OCI-M1 (cell line): ENCODE results near the gene PRRT4.

Experiments
- DNase-seq: peaks from one replicate; lab custom pipeline; 2025; lab: John Stamatoyannopoulos, UW

The PRRT4 gene

GRCh38 chr7:128374041-128374440 lies 12.6 kb upstream of the PRRT4 start:
- no peak for DNase-seq

DNA sequence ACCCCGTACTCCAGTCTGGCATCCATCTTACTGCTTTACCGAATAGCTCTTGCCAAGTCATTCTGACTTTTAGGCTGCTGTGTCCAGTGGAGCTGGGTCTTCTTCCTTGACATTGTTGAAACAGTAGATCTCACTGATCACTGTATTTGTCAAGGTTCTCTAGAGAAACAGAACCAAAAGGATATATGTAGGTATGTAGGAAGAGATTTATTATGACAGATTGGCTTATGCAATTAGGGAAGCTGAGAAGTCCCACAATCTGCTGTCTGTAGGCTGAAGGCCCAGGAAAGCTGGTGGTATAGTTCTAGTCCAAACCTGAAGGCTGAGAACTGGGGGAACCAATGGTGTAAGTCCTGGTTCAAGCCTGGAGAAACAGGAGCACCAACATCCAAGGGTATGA lies 12.1 kb upstream of the PRRT4 start:
- DNase-seq: no peak

DNA sequence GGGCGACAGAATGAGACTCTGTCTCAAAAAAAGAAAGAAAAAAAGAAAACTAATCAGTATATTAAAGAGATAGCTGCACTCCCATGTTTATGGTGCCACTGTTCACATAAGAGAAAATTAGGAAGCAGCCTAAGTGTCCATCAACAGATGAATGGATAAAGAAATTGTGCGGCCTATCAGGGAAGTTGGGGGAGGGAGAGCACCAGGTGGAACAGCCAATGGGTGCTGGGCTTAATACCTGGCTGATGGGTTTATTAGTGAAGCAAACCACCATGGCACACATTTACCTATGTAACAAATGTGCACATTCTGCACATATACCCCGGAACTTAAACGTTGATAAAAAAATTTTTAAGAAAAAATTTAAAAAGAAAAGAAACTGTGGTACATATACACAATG lies 9.0 kb upstream of the PRRT4 start:
- DNase-seq: no peak

DNA sequence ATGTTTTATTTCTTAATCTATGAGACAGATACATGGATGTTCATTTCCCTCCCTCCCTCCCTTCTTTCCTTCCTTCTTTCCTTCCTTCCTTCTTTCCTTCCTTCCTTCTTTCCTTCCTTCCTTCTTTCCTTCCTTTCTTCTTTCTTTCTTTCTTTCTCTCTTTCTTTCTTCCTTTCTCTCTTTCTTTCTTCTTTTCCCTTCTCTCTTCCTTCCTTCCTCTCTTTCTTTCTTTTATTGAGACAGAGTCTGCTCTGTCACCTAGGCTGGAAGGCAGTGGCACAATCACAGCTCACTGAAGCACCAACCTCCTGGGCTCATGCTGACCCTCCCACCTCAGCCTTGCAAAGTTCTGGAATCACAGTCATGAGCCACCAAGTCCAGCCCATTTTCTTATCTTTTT lies 5.5 kb upstream of the PRRT4 start:
- no peak for DNase-seq

- no peak for DNase-seq
These were observed 4.8 kb upstream of the PRRT4 start for GRCh38 chr7:128366300-128366699.

DNA sequence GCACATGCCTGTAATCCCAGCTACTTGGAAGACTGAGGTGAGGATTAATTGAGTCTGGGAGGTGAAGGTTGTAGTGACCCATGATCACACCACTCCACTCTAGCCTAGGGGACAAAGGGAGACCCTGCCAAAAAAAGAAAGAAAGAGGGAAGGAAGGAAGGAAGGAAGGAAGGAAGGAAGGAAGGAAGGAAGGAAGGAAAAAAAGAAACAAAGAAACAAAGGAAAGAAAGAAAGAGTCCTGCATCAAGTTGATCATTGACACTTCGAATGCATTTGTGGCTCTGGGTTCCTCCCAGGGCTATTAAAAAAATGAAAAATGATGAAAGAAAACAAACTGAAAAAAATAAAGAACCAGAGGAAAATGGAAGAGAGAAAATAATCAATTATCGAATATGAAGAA lies 3.9 kb upstream of the PRRT4 start:
- DNase-seq: no peak

DNA sequence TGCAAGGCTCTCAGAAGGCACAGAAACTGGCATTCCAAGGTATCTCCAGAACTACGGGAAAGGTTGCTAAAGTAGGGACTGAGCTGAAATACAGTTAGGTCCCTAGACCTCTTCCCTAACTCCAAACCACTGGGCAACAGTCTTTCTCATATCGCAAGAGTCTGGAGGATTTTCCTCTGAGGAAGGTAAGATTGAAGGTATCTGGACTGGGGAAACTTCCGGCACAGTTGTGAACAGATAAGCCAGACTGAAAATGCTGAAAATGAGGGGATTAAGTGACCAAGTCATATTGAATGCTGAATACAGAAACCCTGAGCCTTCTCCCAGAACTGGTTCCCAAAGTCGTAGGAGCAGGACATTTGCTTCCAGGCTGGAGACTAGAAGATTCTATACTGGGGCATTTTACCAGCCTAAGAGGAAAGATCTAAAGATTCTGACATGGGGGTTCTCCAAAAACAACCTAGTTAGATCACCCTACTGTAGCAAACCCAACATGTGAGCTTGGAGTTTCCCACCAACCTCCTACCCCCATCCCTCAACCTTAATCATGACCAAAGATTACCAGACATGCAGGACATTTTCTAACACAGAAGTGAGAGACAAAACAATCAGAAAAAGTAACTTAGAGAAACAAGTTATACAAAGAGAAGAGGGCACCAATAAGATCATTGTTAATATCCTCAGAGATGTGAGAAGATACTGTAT lies 2.8 kb upstream of the PRRT4 start:
- DNase-seq: no peak

DNA sequence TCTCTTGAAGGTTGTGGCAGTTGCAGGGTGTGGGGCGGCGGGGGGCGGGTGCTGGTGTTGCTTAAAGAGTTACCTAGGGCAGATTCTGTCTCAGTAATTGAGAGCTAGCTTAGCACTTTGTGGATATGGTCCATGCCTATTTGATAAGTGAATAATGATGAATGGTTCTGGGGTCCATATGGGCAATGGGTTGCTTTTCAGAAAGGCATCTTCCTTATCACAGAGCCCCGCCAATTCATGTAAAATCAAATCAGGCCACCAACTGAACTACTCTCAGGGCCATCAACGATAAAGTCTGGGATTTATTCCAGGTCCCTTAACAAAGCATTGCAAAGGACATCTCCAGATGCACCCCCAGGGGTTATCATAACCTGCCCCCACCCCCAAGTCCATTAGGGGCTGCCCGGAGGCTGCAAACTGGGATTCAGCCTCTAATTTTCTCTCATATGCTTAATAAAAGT lies 1.8 kb upstream of the PRRT4 start:
- DNase-seq: no peak

- no peak for DNase-seq
These were observed 1.2 kb upstream of the PRRT4 start for GRCh38 chr7:128362670-128363069.

DNA sequence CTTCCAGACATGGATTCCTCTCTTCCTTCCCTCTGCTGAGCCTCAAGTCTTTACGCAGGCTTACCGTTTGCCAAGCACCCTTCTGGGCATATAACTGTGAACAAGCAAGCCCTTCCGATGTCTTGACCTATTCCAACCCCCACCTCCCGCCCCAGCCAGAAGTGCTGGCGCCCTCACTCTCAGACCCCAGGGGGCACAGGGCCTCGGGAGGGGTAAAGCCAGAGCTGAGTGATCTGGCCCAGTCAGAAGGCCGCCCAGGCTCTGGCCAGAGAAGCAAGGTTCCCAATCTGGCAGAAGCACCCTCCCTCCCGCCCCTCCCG lies 1.2 kb downstream of the PRRT4 start:
- DNase-seq: no peak

- no peak for DNase-seq
These were observed 1.6 kb downstream of the PRRT4 start for GRCh38 chr7:128359939-128360338.

DNA sequence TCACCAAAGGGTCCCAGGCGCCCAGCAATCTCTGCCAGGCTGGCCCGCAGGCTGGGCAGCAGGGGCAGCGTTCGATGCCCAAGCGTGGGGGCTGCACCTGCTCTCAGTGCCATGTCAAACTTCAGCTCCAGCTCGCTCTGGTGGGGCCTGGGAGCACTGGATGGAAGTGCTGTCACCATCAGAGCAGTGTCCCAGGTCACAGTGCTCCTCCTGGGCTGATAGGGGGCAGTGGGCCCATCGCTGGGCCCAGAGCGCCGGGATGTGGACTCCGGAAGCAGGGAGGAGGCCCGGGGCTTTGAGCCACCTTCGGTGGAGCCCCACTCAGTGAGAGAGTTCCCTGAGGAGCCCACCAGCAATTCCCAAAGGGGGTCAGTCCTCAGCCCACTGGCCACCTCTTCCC lies 2.2 kb downstream of the PRRT4 start:
- no peak for DNase-seq

GRCh38 chr7:128358233-128358632 lies 3.3 kb downstream of the PRRT4 start:
- DNase-seq: no peak

DNA sequence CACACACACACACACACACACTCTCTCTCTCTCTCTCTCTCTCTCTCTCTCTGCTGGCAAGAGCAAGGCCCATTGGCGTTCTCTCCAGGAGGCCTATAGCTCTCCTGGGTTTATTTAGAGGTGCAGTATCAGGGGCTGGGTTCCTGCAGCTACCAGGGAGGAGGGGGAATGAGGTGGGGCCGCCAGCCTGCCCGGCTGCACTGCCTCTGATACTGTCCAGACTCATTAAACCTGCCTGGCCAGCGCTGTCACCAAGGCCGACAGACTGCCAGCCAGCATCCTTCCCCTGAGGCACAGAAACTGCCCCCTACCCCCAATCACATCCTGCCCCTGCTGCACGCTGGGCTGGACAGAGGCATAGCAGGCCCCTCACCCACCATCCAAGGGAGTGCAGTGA lies 4.3 kb downstream of the PRRT4 start:
- DNase-seq: no peak

DNA sequence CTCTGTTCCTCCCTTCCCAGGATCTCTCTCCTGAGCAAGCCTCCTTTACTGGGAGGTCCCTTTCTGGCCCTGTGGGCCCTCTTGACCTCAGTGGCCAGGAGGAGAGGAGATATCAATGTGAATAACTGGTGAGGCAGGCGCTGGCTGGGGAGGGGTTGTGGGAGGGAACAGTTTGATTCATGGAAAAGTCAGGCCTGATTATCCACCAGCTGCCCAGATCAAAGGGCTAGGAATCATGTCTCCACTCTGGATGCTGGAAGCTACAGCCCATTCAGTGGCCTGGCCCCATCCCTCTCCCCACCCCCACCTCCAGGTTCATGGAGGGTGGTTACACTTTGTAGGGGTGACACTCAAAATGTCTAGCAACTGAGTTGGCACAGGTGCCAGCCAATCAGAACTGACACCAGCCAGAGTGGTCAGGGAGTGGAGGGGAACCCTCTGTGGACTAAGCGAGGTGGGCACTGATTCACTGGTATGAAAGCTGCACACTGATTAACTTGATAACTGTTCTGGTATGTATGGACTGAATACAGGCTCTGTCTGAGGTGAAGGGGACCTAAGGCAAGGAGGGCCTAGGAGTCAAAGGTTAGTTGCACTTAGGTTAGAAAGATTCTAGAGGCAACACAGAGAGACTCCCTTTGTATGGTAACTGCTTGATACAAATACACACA lies 4.8 kb downstream of the PRRT4 start:
- peak; percentile 1 for DNase-seq

DNA sequence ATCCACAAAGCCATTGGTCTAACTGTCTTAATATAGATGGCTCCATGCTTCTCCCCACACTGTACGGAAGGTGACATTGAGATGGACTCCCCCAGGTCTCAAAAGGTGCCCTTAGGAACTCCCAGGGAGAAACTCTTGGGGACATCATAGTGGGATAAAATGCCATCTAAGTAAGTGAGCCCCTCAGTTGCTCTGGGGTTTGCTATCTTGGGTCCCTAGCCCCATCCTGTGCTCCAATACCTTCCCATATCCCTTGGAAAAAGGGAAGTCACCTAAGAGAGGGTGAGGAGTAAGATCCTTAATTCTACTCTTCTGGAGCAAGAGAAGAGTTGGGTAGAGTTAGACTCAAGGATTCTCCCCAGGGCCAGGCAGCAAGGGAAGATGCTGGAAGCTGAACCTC lies 7.9 kb downstream of the PRRT4 start:
- DNase-seq: no peak

DNA sequence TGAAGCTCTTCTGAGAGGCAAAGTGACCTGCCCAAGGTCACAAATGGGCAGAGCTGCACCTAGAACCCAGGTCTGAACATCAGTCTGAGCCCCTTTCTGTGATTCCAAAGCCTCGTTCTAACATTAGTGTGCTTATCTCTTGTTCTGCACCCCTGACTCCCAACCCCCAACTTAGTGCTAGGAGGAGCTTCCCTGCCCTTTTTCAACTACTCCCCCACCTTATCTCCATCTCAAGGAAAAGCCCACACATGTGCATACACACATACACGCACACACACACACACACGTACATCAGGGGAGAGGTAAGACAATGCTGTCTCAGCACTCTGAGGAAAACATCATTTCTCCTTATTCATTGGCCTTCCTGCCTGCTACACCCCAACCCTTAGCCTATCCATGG lies 8.3 kb downstream of the PRRT4 start:
- peak; percentile 2 for DNase-seq

DNA sequence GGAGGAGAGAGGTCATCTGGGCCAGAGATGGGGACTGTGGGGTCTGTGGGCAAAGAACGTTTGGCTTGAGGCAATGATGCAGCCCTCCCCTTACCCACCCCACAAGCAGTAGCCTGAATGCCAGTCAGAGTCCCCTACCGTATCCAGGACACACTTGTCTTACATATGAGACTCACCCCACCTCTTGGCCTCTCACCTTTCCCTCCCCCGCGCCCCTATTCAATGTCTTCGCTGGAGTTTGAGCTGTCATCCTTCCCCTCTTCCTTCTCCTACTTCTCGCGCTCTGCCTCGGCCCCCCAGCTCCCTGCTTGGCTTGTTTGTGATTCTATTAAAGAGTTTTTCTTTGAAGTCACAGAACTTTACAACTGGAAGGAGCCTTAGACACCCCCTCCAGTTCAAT lies 8.9 kb downstream of the PRRT4 start:
- no peak for DNase-seq

DNA sequence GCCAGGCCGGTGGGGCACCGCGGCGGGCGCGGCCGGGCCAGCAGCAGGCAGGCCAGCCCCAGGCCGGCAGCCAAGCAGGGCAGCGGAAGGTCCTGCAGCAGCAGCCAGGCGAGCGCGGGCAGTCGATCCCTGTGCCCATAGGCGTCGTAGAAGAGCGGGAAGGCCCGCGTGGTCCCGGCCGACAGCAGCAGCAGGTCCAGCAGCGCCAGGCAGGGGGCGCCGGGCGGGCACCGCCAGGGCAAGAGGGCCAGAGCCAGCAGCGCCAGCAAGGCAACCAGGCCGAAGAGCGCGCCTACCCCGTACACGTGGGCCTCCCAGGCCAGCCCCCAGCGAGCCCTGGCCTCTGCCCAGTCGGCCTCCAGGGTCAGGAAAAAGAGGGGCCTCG lies 9.3 kb downstream of the PRRT4 start:
- DNase-seq: no peak

DNA sequence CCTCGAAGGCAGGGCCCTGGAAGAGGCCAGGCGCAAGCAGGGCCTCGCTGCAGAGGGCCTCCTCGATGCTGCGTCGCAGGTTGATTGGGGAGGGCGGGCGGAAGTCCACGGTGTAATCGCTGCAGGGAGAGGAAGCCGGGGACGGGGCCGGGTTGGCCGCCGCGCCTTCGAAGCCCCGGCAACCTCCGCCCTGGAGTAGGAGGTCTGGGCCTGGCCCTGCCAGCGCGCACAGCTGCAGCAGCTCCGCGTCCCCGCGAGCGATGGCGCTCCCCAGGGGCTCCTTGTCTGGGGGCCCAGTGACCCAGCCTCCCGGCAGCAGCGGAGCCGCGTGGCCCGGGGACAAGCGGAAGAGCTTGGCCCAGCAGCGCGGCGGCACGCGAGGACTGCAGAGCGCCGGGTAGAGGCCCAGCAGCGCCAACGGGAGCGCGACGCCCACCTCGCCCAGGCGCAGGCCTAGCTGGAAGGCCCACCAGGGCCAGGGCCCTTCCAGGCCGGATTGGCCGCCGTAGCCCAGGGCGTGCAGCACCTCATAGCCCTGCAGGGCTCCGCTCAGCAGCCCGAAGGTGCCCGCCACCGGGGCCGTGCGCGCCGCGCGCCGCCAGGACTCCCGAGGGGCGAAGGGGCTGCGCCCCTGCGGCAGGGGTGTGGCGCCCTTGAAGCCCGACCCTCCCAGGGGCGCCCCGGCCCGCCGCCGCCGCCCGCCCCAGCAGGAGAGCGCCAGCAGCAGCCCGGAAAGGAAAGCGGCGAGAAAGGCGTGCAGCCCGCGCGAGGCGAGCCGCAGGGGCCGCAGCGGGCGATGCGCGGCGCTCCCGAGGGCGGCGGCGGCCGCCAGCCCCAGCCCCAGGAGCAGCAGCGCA lies 10.0 kb downstream of the PRRT4 start:
- no peak for DNase-seq

GRCh38 chr7:128350708-128351295 lies 10.7 kb downstream of the PRRT4 start:
- no peak for DNase-seq

GRCh38 chr7:128349466-128349825 lies 12.0 kb downstream of the PRRT4 start:
- DNase-seq: no peak

GRCh38 chr7:128347647-128348097 lies 13.8 kb downstream of the PRRT4 start:
- peak; percentile 71 for DNase-seq
